ENCODE data around the gene PTK7.

GRCh38 chr6:43089467-43089866, 13.4 kb downstream of the PTK7 start:
- TF ChIP-seq CTCF (IDR thresholded peaks at IDR 0.05; ENCODE audit: borderline replicate concordance, extremely low read depth, low read length, poor library complexity, severe bottlenecking): no peak
- TF ChIP-seq EZH2 (IDR thresholded peaks at IDR 0.05; ENCODE audit: borderline replicate concordance, low read depth, low read length, severe bottlenecking): no peak

Measured in DND-41 (cell line).